Left ventricle myocardium inferior (tissue), 1 donor: ENCODE measurements around the gene RASSF4. TPM values are rescaled to one million over a fixed set of nuclear protein-coding genes. Genes with fewer than 3 reads are reported as not detected.
"Not testable (repeated sequence)": the region's sequence is repeated elsewhere in the genome, so short reads cannot be mapped to it uniquely, and the experiment has no call there.

Source experiments
- DNase-seq: peaks from one replicate; pipeline ENCODE4 v3.0.0-alpha.2; 2020
- H3K27ac ChIP-seq: fragments of 200-600 bp; replicated peaks from 2 replicates; pipeline ENCODE4 v1.8.0; 2021
- H3K27me3 ChIP-seq: fragments of 200-600 bp; 2 replicates; pipeline ENCODE4 v1.8.0; 2021; ENCODE audit warnings: low read depth
- H3K36me3 ChIP-seq: fragments of 200-600 bp; 2 replicates; pipeline ENCODE4 v1.8.0; 2021
- H3K4me1 ChIP-seq: fragments of 200-600 bp; 2 replicates; pipeline ENCODE4 v1.8.0; 2021
- H3K4me3 ChIP-seq: fragments of 200-600 bp; 2 replicates; pipeline ENCODE4 v1.8.0; 2021; ENCODE audit warnings: mild to moderate bottlenecking, moderate library complexity
- H3K9me3 ChIP-seq: fragments of 200-600 bp; replicated peaks from 2 replicates; pipeline ENCODE4 v1.8.0; 2021
- intact Hi-C: fragments of 100-400 bp; cut with micrococcal nuclease; formaldehyde crosslinking; loops from one replicate; pipeline ENCODE4 v1.11.0; 2022
- total RNA-seq: library from RNA; stranded (reverse); fragmentation: NEBNext Ultra II Directional; extraction: Animal tissue kit (Norgen Biotek cat#: 25700); gene quantifications from one replicate; pipeline ENCODE4 v1.2.1, GENCODE V29; 2021
- TF ChIP-seq, protein P1 (sequence below): fragments of 200-600 bp; IDR thresholded peaks from 2 replicates; pipeline ENCODE4 v1.8.0; 2021; ENCODE audit warnings: antibody characterized with exemption, mild to moderate bottlenecking, borderline replicate concordance
- donor health status: DM: no; HTN: yes; CAD: no; lungs with severe emphysema.

RASSF4 gene
- total RNA-seq, 1 donor from 2014 or later = 103 TPM

DNA sequence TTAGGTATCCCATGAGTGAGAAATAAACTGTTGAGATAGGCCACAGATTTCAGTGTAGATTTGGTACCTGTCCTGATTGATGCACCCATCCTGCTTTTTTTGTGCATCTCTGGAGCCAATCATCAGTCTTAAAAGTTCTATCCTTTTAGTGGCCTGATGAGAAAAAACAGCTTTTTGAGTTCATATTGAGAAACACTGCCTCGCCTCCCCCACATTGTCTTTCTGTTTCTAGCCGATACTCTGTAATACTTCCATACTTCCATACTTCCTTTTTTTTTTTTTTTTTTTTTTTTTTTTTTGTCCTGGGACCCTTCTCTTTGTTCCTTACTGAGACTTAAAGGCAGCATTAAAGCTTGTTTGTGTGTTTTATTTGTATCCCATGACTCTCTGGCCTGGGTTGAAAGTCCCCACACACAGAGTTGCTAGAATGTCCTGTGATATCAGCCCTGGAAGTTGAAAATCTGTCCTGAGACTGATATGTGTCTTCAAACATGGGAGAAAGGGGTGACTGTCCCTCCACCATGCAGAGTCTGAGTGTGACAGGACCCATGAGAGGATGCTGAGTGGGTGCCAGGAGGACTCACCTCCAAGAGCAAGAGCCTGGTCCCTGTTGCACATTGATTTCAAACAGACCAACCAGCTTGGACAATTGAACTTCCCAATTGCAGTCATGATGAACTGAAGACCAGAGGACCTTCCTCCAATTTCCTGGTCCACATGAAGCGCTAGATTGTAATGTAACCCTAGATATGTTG lies 46.9 kb downstream of the RASSF4 start:
- TF ChIP-seq, protein P1, sequence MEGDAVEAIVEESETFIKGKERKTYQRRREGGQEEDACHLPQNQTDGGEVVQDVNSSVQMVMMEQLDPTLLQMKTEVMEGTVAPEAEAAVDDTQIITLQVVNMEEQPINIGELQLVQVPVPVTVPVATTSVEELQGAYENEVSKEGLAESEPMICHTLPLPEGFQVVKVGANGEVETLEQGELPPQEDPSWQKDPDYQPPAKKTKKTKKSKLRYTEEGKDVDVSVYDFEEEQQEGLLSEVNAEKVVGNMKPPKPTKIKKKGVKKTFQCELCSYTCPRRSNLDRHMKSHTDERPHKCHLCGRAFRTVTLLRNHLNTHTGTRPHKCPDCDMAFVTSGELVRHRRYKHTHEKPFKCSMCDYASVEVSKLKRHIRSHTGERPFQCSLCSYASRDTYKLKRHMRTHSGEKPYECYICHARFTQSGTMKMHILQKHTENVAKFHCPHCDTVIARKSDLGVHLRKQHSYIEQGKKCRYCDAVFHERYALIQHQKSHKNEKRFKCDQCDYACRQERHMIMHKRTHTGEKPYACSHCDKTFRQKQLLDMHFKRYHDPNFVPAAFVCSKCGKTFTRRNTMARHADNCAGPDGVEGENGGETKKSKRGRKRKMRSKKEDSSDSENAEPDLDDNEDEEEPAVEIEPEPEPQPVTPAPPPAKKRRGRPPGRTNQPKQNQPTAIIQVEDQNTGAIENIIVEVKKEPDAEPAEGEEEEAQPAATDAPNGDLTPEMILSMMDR = no peak
- Histone ChIP-seq H3K9me3 (peaks cover 8% of the 10 kb centered on the region), H3K36me3 (peaks cover 25% of the 10 kb centered on the region), H3K4me3 (no peak overlapping the region), H3K27me3 (no peaks in the 10 kb centered on the region), H3K27ac (no peak overlapping the region), H3K4me1 (peaks cover 49% of the 10 kb centered on the region)
- no peak for DNase-seq
- intact Hi-C loops = no loop called here

DNA sequence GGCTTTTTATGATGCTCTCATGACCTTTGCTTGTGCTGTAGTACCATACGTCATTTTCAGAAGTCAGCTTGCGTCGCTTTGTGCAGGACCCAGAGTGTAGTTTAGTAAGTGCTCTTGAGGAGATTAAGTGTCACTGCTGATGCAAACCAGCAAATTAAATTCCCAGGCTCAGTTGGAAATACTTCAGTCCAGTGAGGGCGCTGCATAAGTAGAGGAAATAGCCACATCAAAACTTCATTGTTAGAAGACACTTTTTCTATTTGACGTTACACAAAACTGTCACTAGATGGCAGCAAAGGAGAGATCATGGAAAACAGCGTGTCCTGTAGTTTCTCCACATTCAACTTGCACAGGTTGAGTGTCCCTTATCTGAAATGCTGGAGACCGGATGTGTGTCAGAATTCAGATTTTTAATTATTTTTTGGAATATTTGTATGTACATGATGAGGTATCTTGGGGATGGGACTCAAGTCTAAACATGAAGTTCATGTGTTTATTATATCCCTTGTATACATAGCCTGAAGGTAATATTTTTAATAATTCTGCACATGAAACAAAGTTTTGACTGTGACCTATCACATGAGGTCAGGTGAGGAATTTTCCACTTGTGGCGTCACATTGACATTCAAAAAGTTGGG lies 49.0 kb downstream of the RASSF4 start:
- peak overlapping the region; percentile 22 for H3K27ac ChIP-seq
- intact Hi-C loops = no loop called here

DNA sequence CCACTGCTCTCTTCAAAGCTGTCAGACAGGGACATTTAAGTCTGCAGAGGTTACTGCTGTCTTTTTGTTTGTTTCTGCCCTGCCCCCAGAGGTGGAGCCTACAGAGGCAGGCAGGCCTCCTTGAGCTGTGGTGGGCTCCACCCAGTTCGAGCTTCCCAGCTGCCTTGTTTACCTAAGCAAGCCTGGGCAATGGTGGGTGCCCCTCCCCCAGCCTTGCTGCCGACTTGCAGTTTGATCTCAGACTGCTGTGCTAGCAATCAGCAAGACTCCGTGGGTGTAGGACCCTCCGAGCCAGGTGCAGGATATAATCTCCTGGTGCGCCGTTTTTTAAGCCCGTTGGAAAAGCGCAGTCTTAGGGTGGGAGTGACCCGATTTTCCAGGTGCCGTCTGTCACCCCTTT lies 55.0 kb downstream of the RASSF4 start:
- H3K36me3 ChIP-seq, DNase-seq, H3K27me3 ChIP-seq, intact Hi-C loops, H3K4me3 ChIP-seq, H3K4me1 ChIP-seq, H3K9me3 ChIP-seq, H3K27ac ChIP-seq: not testable (repeated sequence)

More for the DNA sequence above, 49.0 kb downstream of the RASSF4 start:
- TF ChIP-seq, protein P1 = peak; percentile 86
- Histone ChIP-seq H3K9me3 (peaks cover 3% of the 10 kb centered on the region), H3K4me1 (peaks cover 29% of the 10 kb centered on the region), H3K27me3 (no peaks in the 10 kb centered on the region), H3K36me3 (peaks cover 19% of the 10 kb centered on the region), H3K4me3 (no peak overlapping the region)
- no peak for DNase-seq

- Histone ChIP-seq H3K4me1 (no peaks in the 10 kb centered on the region), H3K36me3 (no peaks in the 10 kb centered on the region), H3K9me3 (no peaks in the 10 kb centered on the region), H3K4me3 (no peak overlapping the region), H3K27me3 (no peaks in the 10 kb centered on the region), H3K27ac (no peak overlapping the region)
- intact Hi-C loops = no loop called here
- DNase-seq = no peak
- TF ChIP-seq, protein P1 = no peak
Measured at GRCh38 chr10:45015590-45015989, 56.0 kb downstream of the RASSF4 start.

- Histone ChIP-seq H3K27ac (no peak overlapping the region), H3K9me3 (peaks cover 38% of the 10 kb centered on the region), H3K27me3 (no peaks in the 10 kb centered on the region), H3K4me1 (no peaks in the 10 kb centered on the region), H3K36me3 (no peaks in the 10 kb centered on the region), H3K4me3 (no peak overlapping the region)
- TF ChIP-seq, protein P1 = no peak
- intact Hi-C loops = no loop called here
- no peak for DNase-seq
Measured at GRCh38 chr10:45023426-45023825, 63.8 kb downstream of the RASSF4 start.

GRCh38 chr10:45034301-45034700 lies 74.7 kb downstream of the RASSF4 start:
- intact Hi-C loops = no loop called here

More at GRCh38 chr10:45034301-45034700, 74.7 kb downstream of the RASSF4 start:
- Histone ChIP-seq H3K9me3 (peaks cover 30% of the 10 kb centered on the region), H3K4me3 (no peak overlapping the region), H3K36me3 (no peaks in the 10 kb centered on the region), H3K27ac (no peak overlapping the region), H3K4me1 (no peaks in the 10 kb centered on the region), H3K27me3 (peaks cover 4% of the 10 kb centered on the region)
- DNase-seq = no peak
- TF ChIP-seq, protein P1 = no peak
